Frontal cortex (tissue), 4 donors: ENCODE results near the gene MPC1L. TPM values are rescaled to one million over a fixed set of nuclear protein-coding genes. Genes with fewer than 3 reads are reported as not detected.
A peak's percentile ranks its signal among the peaks of the same experiment; 100 is the strongest.
"Not testable (repeated sequence)": the region's sequence is repeated elsewhere in the genome, so short reads cannot be mapped to it uniquely, and the experiment has no call there.

Source experiments
- DNase-seq, 2 donors: peaks; one replicate each; pipeline ENCODE4 v3.0.0; 2012; ENCODE audit warnings: low spot score in 2 of 2
- FAIRE-seq: peaks from 2 replicates; lab custom pipeline; 2012; peaks lifted over from hg19 to GRCh38; lab: Jason Lieb, UNC
- total RNA-seq: library from RNA; depleted of rRNA; stranded (reverse); fragments of >200 nt; gene quantifications from one replicate; pipeline ENCODE4 v1.2.3, GENCODE V29; 2014
- donor health status: control.
- donor health status: control.
- donor health status: control.

The MPC1L gene
- not detected for total RNA-seq

DNA sequence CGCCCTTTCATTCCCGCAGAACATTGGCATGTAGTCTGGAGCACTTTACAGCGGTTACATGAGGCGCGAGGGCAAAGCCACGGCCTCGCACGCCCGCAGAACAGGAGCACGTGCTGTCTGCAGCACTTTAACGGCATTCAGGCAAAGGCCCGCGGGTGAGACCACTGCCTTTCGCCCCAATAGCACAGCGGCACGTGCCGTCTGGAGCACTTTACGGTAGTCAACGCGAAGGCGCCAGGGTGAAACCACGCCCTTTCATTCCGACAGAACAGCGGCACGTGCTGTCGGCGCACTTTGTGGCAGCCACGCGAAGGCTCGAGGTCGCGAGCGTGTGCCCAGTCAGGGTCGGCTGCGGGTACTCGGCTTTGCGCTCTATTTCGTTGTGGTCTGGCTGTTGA is at the start of gene MPC1L:
Gene MPC1L, plus strand, starts transcription at position 290 of the 398 bp plus-strand sequence. CDS start 138 bp downstream, outside the sequence.
- DNase-seq (no peak), FAIRE-seq (no peak)

DNA sequence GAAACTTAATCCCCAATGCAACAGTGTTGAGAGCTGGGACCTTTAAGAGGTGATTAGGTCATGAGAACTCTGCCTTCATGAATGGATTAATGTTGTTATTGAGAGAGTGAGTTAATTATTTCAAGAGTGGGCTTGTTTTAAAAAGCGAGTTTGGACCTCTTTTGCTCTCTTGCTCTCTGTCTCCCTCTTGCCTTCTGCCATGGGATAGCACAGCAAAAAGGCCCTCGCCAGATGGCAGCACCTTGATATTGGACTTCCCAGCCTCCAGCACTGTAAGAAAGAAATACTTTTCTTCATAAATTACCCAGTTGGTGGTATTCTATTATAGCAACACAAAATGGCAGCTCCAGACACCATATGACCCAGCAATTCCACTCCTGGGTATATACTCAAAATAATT is 49.5 kb upstream of the MPC1L start:
- FAIRE-seq (no peak), DNase-seq (no peak)

DNA sequence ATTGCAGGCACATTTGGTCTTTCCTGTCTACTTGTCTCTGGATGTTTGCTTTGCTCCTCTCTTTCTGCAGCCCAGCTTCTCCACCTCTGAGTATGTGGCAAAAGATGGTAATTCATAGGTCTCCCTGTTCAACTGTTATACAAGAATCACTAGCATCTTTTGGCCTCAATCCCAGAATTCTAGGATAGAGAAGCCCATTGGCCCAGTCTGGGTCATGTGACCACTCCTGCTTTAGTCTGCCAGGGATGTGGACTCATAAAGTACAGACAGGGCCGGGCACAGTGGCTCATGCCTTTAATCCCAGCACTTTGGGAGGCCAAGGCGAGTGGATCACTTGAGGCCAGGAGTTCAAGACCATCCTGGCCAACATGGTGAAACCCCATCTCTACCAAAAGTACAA is 47.8 kb upstream of the MPC1L start:
- FAIRE-seq, DNase-seq: not testable (repeated sequence)

DNA sequence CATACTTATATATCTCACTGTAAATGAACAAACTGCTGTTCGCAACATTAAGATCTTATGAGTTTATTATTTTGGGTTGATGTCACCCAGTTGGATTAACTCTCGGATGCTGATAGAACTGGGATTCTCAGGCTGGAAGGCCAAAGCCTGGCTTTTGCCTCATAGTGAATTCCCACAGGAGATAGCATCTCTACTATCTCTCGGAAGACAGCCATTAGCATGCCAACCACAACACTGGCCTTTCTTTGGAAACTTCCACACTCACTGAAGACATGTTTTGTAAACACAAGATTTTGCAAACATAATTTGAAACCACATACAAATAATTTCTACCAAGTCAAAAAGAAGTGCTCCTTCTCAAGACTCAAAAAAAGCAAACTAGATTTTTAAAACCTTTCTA is 46.9 kb upstream of the MPC1L start:
- DNase-seq (no peak), FAIRE-seq (no peak)

DNA sequence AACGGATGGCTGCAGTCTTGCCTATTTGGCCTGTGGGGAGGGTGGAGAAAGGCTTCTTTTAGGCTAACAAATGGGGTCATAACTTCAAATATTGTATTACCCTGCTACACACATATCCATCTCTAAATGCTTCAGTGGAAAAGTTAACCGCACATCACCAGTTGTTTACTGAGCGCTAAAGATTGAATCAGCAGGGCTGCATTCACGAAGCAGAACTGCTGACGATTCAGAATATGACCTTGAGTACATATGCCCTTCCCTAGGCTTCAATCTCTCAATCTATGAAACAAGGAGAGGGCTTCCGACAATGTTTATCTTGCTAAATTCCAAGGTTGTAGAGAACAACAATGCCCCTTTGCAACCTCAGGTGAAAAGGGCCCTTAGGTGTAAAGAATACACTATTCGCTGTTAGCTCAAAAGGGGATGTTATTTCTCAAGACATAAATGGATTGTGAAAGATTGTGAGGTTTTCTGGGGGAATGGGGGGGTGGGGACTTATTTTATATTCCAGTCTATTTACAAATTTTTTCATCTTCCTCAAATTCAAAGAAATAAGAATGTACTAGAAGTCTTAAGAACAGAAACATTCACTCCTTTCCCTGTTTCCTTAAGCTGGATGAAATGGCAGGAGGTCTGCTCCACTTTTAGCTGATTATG is 45.1 kb upstream of the MPC1L start:
- no peak for FAIRE-seq

DNA sequence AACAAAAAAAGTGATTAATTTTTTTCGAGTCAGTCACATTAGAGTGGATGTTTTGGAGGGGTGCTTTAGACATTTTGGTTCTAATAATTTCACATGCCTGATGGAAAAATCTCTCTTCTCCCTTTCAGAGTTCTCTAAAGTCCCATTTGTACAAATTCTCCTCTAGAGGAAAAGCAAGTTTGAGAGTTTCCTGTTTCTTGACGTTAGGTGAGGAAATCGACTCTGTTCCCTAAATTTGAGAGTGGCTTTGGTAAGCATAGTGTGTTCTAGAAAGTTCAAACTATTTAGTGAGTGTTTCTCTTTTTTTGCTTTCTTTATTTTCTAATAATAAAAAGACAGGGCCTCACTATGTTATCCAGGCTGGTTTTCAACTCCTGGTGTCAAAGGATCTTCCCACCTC is 44.1 kb upstream of the MPC1L start:
- DNase-seq, result no peak
- no peak for FAIRE-seq

More for the DNA sequence above, 45.1 kb upstream of the MPC1L start:
- no peak for DNase-seq

GRCh38 chrX:40579900-40580536 is 43.2 kb upstream of the MPC1L start:
- no peak for FAIRE-seq
- no peak for DNase-seq

DNA sequence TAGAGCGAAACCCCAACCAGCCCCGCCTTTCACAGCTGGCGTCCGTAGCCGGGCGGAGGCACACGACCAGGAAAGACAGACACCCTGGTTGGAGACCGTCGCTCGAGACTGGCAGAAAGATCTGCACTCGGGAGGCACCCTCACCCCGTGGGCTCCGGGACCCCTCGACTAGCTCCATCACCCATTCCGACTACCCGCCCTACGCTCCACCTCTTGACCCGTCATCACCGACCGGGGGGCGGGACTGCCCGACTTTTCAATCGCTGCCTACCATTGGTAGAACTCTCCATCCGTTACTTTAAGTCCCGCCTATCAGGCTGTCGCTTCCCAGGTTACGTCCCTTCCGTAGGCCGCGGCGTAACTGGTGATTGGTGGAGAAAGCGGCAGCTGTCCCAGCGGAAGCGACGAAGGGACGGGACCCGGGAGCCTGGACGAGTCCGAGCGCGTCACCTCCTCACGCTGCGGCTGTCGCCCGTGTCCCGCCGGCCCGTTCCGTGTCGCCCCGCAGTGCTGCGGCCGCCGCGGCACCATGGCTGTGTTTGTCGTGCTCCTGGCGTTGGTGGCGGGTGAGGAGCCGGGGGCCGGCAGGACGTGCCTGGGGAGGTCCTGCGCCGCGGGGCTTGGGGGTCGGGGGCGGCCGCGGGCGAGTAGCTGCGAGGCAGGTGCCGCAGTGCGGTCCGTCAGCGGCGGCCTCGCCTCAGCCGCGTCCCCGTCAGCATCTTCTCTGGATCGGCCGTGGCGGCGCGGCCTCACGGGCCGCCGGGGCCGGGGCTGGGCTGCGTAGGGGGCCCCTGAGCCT is 42.5 kb upstream of the MPC1L start, which contains the start of gene ATP6AP2:
Gene ATP6AP2, plus strand, starts transcription at position 434 of the 799 bp plus-strand sequence. Its CDS starts 96 bp downstream, at position 530.
- FAIRE-seq (no peak), DNase-seq (peak; percentile 81 to 83)

GRCh38 chrX:40581336-40581920 is 41.8 kb upstream of the MPC1L start:
- DNase-seq, result no peak
- no peak for FAIRE-seq

DNA sequence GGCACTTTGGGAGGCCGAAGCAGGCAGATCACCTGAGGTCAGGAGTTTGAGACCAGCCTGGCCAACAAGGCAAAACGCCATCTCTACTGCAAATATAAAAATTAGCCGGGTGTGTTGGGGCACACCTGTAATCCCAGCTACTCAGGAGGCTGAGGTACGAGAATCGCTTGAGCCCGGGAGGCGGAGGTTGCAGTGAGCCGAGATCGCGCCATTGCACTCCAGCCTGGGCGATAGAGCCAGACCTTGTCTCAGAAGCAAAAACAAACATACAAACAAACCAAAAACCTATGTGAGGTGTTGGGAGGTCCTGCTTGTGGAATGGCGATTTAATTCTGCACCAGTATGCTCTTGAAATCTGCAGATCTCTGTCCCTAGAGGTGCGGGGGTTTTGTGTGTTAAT is 41.0 kb upstream of the MPC1L start:
- not testable (repeated sequence) for FAIRE-seq, DNase-seq

GRCh38 chrX:40582811-40583210 is 40.4 kb upstream of the MPC1L start:
- DNase-seq (no peak), FAIRE-seq (no peak)

GRCh38 chrX:40587623-40588022 is 35.6 kb upstream of the MPC1L start:
- DNase-seq, FAIRE-seq: not testable (repeated sequence)

DNA sequence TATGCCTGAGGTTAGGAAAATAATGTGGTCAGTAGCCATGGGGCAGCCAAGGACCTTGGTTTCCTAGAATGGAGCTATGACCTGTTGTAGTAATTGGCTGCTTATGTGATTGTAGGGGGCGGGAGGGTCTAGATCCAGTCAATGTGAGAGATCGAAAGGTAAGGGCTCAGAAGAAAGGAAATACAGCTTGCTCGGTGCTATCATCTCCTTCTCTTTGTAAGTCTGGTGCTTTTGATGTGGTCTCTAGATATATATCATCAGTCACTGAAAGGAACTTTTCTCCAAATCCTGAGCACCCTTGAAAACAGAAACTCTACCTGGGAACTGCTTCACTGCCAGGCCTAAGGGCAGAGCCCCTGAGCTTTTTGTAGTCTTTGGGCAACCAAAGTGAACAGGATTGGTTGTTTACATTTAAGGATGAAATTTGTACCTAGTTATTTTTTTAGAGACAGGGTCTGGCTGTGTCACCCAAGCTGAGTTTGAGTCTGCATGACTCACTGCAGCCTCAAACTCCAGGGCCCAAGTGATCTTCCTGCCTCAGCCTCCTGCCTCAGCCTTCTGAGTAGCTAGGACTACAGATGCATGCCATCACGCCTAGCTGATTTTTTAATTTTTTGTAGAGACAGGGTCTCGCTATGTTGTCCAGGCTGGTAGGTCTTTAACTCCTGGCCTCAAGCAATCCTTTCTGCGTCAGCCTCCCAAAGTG is 33.5 kb upstream of the MPC1L start:
- FAIRE-seq, DNase-seq: not testable (repeated sequence)

DNA sequence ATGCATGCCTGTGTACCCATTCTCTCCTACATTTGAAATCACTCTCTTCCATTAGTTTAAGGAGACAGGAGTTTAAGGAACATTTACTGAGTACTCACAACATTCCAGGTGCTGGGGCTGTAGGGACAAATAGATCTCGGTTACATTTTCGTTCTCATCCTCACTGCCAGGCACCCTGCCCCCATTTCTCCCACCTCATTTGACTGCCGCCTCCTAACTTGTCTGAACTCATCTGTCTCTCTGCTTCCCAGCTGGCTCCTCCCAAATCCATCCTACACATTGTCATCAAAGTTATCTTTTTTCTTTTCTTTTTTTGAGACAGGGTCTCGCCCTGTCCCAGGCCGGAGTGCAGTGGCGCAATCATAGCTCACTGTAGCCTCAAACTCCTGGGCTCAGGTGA is 19.8 kb upstream of the MPC1L start:
- DNase-seq (no peak), FAIRE-seq (no peak)

- DNase-seq (no peak), FAIRE-seq (no peak)
Observed at GRCh38 chrX:40607381-40607780, 15.8 kb upstream of the MPC1L start.

DNA sequence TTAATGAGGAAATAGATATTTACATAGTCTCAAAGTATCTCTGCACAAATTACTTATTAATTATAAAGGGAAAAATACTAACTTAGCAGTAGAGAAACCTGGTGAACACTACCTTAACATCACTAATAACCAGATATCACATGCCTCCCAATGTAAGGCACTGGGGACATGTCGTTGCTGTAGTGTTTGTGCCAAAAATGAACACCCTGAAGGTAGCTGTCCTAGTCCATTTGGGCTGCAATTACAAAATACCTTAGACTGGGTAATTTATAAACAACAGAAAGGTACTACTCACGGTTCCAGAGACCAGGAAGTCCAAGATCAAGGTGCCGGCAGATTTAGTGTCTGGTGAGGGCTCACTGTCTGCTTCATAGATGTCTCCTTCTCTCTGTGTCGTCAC is 10.7 kb upstream of the MPC1L start:
- FAIRE-seq (no peak), DNase-seq (no peak)

DNA sequence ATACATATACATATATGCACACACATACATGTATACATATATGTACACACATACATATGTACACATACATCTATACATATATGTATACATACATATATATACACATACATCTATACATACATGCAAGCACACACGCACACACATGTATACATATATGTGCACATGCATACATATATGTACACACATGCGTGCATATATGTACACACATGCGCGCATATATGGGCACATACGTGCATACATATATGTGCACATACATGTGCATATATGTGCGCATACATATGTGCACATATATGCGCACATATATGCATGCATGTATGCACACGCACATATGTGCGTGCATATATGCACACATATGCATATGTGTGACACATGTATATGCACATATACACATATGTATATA is 7.3 kb upstream of the MPC1L start:
- DNase-seq (no peak), FAIRE-seq (no peak)

DNA sequence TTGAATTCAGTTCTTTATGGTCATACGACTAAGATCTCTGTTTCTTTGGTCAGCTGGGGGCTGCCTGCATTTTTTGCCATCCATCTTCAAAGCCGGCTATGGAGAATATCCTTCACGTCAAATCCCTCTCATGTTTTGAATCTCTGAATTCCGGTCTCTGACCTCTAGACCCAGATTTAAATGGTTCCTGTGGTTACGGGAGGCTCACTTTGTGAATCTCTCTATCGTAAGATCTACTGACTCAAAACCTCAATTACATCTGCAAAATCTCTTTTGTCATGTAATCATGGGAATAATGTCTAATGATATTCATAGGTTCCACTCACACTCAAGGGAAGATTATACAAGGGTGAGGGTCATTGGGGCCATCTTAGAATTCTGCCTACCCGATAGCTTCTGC is 5.7 kb upstream of the MPC1L start:
- no peak for FAIRE-seq
- no peak for DNase-seq

GRCh38 chrX:40622479-40623138 is 619 bp upstream of the MPC1L start:
- no peak for FAIRE-seq
- DNase-seq, result no peak
